ENCODE results near the gene TRIM14.

DNA sequence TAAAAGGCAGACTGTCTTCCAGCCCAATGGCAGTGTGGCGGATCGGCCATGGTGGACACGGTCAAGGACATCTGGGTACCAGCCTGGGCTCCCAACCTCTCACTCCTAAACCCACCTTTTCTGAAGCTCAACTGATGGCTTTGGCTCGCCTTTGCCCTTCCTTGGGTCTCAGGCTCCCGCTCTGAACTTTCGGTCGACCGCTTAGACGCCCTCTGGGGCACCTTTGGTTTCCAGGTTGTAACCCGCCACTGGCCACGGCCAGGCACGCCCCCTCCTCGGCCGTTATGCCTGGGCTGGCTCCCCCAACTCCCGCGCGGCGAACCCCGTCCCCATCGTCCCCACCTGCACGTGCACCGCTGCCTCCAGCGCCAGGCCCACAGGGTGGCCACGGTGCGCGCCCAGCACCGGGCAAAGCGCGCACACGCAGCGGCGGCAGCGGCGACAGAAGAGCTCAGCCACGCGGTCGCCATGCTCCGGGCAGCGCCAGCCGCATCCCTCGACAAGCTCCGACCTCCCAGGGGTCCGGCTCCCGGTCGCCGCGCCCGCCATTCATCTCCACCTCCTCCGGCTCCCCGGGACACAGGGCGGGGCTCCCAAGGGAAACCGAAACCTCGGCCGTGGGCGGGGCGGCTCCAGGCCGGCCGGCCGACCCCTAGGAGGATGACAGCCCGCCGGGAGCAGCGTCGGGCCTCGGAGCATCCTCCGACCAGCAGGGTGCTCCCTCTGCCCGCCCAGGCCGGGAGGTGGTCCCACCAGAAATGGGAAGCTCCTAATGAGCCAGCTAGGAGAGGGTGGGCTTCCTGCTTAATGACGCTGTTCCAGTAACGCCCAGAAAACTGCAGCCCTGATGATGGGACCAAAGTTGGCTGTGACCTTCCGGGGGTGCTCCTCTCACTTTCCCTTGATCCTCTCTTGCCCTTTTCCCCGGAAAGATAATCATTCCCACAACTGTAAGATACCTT, at the start of gene TRIM14:
- TF ChIP-seq, protein P1, sequence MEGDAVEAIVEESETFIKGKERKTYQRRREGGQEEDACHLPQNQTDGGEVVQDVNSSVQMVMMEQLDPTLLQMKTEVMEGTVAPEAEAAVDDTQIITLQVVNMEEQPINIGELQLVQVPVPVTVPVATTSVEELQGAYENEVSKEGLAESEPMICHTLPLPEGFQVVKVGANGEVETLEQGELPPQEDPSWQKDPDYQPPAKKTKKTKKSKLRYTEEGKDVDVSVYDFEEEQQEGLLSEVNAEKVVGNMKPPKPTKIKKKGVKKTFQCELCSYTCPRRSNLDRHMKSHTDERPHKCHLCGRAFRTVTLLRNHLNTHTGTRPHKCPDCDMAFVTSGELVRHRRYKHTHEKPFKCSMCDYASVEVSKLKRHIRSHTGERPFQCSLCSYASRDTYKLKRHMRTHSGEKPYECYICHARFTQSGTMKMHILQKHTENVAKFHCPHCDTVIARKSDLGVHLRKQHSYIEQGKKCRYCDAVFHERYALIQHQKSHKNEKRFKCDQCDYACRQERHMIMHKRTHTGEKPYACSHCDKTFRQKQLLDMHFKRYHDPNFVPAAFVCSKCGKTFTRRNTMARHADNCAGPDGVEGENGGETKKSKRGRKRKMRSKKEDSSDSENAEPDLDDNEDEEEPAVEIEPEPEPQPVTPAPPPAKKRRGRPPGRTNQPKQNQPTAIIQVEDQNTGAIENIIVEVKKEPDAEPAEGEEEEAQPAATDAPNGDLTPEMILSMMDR (IDR thresholded peaks at IDR 0.05 in 2 of 3, conservative IDR thresholded peaks at IDR 0.05 in 1 of 3; ENCODE audit: control insufficient read depth in 2 of 3, extremely low read depth in 1 of 3, insufficient read depth in 1 of 3, low read depth in 3 of 3, low read length in 3 of 3), result peak in 2 of 3 experiments; percentile 28 to 44; a peak in 3 of 6 replicates
- TF ChIP-seq TAF1 (IDR thresholded peaks at IDR 0.05; ENCODE audit: borderline replicate concordance, low read depth, low read length), result no peak; the same call in 1 of the 2 replicates
- peak; percentile 90 for TF ChIP-seq GATAD2B (conservative IDR thresholded peaks at IDR 0.05; ENCODE audit: low read depth)
- TF ChIP-seq, protein P2, sequence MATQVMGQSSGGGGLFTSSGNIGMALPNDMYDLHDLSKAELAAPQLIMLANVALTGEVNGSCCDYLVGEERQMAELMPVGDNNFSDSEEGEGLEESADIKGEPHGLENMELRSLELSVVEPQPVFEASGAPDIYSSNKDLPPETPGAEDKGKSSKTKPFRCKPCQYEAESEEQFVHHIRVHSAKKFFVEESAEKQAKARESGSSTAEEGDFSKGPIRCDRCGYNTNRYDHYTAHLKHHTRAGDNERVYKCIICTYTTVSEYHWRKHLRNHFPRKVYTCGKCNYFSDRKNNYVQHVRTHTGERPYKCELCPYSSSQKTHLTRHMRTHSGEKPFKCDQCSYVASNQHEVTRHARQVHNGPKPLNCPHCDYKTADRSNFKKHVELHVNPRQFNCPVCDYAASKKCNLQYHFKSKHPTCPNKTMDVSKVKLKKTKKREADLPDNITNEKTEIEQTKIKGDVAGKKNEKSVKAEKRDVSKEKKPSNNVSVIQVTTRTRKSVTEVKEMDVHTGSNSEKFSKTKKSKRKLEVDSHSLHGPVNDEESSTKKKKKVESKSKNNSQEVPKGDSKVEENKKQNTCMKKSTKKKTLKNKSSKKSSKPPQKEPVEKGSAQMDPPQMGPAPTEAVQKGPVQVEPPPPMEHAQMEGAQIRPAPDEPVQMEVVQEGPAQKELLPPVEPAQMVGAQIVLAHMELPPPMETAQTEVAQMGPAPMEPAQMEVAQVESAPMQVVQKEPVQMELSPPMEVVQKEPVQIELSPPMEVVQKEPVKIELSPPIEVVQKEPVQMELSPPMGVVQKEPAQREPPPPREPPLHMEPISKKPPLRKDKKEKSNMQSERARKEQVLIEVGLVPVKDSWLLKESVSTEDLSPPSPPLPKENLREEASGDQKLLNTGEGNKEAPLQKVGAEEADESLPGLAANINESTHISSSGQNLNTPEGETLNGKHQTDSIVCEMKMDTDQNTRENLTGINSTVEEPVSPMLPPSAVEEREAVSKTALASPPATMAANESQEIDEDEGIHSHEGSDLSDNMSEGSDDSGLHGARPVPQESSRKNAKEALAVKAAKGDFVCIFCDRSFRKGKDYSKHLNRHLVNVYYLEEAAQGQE (IDR thresholded peaks at IDR 0.05; ENCODE audit: low read depth, low read length), result no peak
- peak; percentile 94 for TF ChIP-seq POLR2A (IDR thresholded peaks at IDR 0.05; ENCODE audit: low read depth, low read length)
- TF ChIP-seq, protein P3, sequence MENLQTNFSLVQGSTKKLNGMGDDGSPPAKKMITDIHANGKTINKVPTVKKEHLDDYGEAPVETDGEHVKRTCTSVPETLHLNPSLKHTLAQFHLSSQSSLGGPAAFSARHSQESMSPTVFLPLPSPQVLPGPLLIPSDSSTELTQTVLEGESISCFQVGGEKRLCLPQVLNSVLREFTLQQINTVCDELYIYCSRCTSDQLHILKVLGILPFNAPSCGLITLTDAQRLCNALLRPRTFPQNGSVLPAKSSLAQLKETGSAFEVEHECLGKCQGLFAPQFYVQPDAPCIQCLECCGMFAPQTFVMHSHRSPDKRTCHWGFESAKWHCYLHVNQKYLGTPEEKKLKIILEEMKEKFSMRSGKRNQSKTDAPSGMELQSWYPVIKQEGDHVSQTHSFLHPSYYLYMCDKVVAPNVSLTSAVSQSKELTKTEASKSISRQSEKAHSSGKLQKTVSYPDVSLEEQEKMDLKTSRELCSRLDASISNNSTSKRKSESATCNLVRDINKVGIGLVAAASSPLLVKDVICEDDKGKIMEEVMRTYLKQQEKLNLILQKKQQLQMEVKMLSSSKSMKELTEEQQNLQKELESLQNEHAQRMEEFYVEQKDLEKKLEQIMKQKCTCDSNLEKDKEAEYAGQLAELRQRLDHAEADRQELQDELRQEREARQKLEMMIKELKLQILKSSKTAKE (IDR thresholded peaks at IDR 0.05; ENCODE audit: low read depth, poor library complexity, severe bottlenecking), result no peak
- TF ChIP-seq SMC3 (IDR thresholded peaks at IDR 0.05; ENCODE audit: borderline replicate concordance, low read length), result no peak
- no peak for TF ChIP-seq HCFC1 (IDR thresholded peaks at IDR 0.05; ENCODE audit: low read length)
- TF ChIP-seq POLR2AphosphoS2 (IDR thresholded peaks at IDR 0.05; ENCODE audit: low read depth, low read length), result no peak
- no peak for TF ChIP-seq ZNF384 (IDR thresholded peaks at IDR 0.05; ENCODE audit: borderline replicate concordance, low read depth, low read length)
- no peak for TF ChIP-seq EZH2 (IDR thresholded peaks at IDR 0.05; ENCODE audit: borderline replicate concordance, control insufficient read depth, low read depth, low read length)
